Astrocyte of the spinal cord (primary cell): Measurements from ENCODE around the gene SLC26A11.

Experiments
- DNase-seq: peaks from one replicate; pipeline ENCODE4 v3.0.0; 2011; ENCODE audit warnings: low read depth, low spot score
- H3K4me3 ChIP-seq: 2 replicates; pipeline ENCODE4 v1.5.1; 2011; ENCODE audit warnings: low read depth, mild to moderate bottlenecking, low read length, moderate library complexity
- in situ Hi-C: cut with HindIII; loops from 2 replicates; pipeline ENCODE4 v1.10.0; 2017; ENCODE audit warnings: low sequenced_read_pairs
- TF ChIP-seq, protein P1 (sequence below): IDR thresholded peaks from 2 replicates; pipeline ENCODE4 v1.5.1; 2012; ENCODE audit warnings: low read depth, mild to moderate bottlenecking, low read length, inconsistent platforms

The SLC26A11 gene

GRCh38 chr17:80277751-80278671 lies 57.8 kb downstream of the SLC26A11 start:
- peak; percentile 25 for DNase-seq
- no peak overlapping the region for H3K4me3 ChIP-seq
- in situ Hi-C loops: no loop called here
- TF ChIP-seq, protein P1, sequence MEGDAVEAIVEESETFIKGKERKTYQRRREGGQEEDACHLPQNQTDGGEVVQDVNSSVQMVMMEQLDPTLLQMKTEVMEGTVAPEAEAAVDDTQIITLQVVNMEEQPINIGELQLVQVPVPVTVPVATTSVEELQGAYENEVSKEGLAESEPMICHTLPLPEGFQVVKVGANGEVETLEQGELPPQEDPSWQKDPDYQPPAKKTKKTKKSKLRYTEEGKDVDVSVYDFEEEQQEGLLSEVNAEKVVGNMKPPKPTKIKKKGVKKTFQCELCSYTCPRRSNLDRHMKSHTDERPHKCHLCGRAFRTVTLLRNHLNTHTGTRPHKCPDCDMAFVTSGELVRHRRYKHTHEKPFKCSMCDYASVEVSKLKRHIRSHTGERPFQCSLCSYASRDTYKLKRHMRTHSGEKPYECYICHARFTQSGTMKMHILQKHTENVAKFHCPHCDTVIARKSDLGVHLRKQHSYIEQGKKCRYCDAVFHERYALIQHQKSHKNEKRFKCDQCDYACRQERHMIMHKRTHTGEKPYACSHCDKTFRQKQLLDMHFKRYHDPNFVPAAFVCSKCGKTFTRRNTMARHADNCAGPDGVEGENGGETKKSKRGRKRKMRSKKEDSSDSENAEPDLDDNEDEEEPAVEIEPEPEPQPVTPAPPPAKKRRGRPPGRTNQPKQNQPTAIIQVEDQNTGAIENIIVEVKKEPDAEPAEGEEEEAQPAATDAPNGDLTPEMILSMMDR: no peak

DNA sequence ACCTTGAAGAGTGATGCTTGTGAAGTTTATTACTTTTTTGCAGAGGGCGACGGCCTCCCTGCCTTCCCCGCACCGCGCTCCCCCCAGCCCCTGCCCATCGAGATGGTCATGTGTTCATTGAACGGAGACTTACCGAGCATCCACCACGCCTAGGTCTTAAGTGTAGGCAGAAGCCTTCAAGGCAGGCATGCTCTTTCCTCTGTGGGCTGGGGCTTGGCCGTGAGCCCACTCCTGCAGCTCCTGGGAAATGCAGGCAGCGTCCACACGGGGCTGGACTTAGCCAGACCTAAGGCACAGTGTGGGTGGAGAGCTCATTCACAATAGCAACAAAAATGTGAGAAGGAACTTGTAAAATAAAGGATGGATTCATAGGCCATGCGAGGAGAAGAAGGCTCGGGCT lies 59.7 kb downstream of the SLC26A11 start:
- TF ChIP-seq, protein P1: peak; percentile 5
- no peak overlapping the region for H3K4me3 ChIP-seq
- DNase-seq: peak; percentile 90
- in situ Hi-C loops: no loop called here

- TF ChIP-seq, protein P1: no peak
- in situ Hi-C loops: no loop called here
- DNase-seq: no peak
- H3K4me3 ChIP-seq: no peak overlapping the region
Measured at GRCh38 chr17:80281516-80281915, 61.3 kb downstream of the SLC26A11 start.

DNA sequence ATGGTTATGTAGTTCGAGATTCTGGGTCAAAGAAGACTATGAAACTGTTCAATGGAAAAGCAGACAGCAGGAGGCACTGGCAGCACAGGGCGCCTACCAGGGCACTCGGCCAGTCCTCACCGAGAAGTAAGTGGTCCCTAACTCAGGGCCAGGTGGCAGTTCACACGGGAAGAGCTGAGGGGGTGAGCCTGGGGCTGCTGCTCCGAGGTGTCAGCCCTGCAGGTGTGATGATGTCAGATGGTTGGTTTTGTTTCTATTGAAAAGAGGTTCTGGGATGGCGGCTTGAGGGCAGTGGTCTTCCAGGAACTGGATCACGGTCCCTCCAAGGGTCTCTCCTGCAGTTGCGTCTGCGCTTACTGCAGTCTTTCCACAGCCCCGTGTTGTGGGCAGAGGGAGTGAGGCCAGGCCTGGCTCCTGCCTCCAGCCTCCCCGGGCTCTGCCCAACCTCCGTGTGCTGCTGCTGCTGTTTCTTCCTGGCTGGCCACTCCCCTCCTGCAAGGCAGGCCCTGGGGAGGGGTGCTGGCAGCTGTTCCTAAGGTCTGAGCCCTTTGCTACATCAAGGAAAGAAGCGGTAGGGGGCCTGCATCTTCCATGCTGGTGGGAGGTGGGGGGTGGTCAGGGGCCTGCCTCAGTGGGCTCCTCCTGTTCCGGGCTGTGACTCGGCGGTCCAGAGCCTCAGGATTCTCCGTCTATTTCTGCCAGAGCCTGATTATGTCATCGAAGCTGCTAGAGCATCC lies 63.1 kb downstream of the SLC26A11 start:
- TF ChIP-seq, protein P1: no peak
- in situ Hi-C loops: no loop called here
- DNase-seq: no peak
- no peak overlapping the region for H3K4me3 ChIP-seq

DNA sequence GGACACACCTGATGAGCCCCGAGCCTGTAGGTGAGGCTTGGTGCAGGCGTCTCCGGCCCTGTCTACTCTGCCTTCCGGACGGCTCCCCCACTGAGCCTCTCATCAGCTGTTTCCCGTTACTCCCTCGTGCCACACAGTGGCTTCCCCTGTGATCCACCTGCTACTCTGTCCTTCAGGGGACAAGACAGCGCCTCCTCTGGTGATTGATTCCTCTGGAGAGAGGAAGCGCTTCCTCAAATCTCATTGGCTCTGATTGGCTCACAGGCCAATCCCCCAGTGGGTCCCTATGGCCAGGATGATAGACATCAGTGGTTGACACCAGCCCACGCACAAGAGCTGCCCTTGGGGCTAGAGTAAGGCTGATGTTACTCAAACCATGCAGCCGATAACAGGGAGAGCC lies 64.4 kb downstream of the SLC26A11 start:
- in situ Hi-C loops: no loop called here
- no peak overlapping the region for H3K4me3 ChIP-seq
- no peak for DNase-seq
- TF ChIP-seq, protein P1: no peak

- no peak for DNase-seq
- no peak overlapping the region for H3K4me3 ChIP-seq
- TF ChIP-seq, protein P1: no peak
- in situ Hi-C loops: no loop called here
Measured at GRCh38 chr17:80285237-80285920, 65.2 kb downstream of the SLC26A11 start.
